Measurements from ENCODE around the gene GRIA1. TPM values are rescaled to one million over a fixed set of nuclear protein-coding genes. Genes with fewer than 3 reads are reported as not detected.
A peak's percentile ranks its signal among the peaks of the same experiment; 100 is the strongest.

GRIA1 gene
- total RNA-seq, 2 donors from 2014 or later = 1.2 TPM; not detected in 1

GRCh38 chr5:153818626-153819025 is 328.2 kb downstream of the GRIA1 start:
- Mint-ChIP-seq H3K4me1 (no peaks in the 10 kb centered on the region), H3K4me3 (no peak overlapping the region), H3K27ac (no peak overlapping the region), H3K9me3 (no peaks in the 10 kb centered on the region), H3K36me3 (ENCODE audit: low read depth) (no peaks in the 10 kb centered on the region), H3K27me3 (ENCODE audit: insufficient read depth) (peaks cover 67% of the 10 kb centered on the region)
- Histone ChIP-seq H3K27me3 (ENCODE audit: control insufficient read depth, insufficient read depth, low read length, poor library complexity, severe bottlenecking) (peaks cover 68% of the 10 kb centered on the region), H3K4me3 (ENCODE audit: low read length) (no peak overlapping the region), H3K9ac (ENCODE audit: extremely low read depth, low read length, poor library complexity, severe bottlenecking) (no peak overlapping the region), H3K4me1 (ENCODE audit: control insufficient read depth, insufficient read depth, low read length) (no peaks in the 10 kb centered on the region), H3K36me3 (ENCODE audit: control insufficient read depth, insufficient read depth, low read length) (no peaks in the 10 kb centered on the region), H3K27ac (ENCODE audit: low read depth, low read length) (no peak overlapping the region), H3K9me3 (ENCODE audit: control insufficient read depth, low read length) (no peaks in the 10 kb centered on the region)
- WGBS, 2 experiments (ENCODE audit: insufficient coverage in 1 of 2, insufficient read length in 1 of 2) = 93 to 94% methylated on average over 2 of the region's 2 CpGs
- no peak for TF ChIP-seq CTCF (conservative IDR thresholded peaks at IDR 0.05)
- no peak for DNase-seq

GRCh38 chr5:153823036-153823435 is 332.6 kb downstream of the GRIA1 start:
- peaks cover 4% of the 10 kb centered on the region for H3K4me1 ChIP-seq (ENCODE audit: control insufficient read depth, insufficient read depth, low read length)
- no peaks in the 10 kb centered on the region for H3K36me3 ChIP-seq (ENCODE audit: control insufficient read depth, insufficient read depth, low read length)
- DNase-seq = no peak
- H3K27me3 ChIP-seq (ENCODE audit: control insufficient read depth, insufficient read depth, low read length, poor library complexity, severe bottlenecking) = peaks cover 87% of the 10 kb centered on the region
- H3K27me3 Mint-ChIP-seq (ENCODE audit: insufficient read depth) = peaks cover 83% of the 10 kb centered on the region
- H3K9ac ChIP-seq (ENCODE audit: extremely low read depth, low read length, poor library complexity, severe bottlenecking) = no peak overlapping the region
- H3K36me3 Mint-ChIP-seq (ENCODE audit: low read depth) = no peaks in the 10 kb centered on the region
- no peak overlapping the region for H3K4me3 ChIP-seq (ENCODE audit: low read length)
- H3K27ac ChIP-seq (ENCODE audit: low read depth, low read length) = no peak overlapping the region
- no peaks in the 10 kb centered on the region for H3K9me3 ChIP-seq (ENCODE audit: control insufficient read depth, low read length)
- H3K27ac Mint-ChIP-seq = no peak overlapping the region
- TF ChIP-seq CTCF (conservative IDR thresholded peaks at IDR 0.05) = no peak
- no peaks in the 10 kb centered on the region for H3K9me3 Mint-ChIP-seq
- 57 to 93% methylated on average over 2 to 3 of the region's 3 CpGs for WGBS, 2 experiments (ENCODE audit: insufficient coverage in 1 of 2, insufficient read length in 1 of 2)
- H3K4me1 Mint-ChIP-seq = peaks cover 14% of the 10 kb centered on the region
- no peak overlapping the region for H3K4me3 Mint-ChIP-seq

- Histone ChIP-seq H3K9me3 (ENCODE audit: control insufficient read depth, low read length) (no peaks in the 10 kb centered on the region), H3K4me1 (ENCODE audit: control insufficient read depth, insufficient read depth, low read length) (peaks cover 4% of the 10 kb centered on the region), H3K27ac (ENCODE audit: low read depth, low read length) (no peak overlapping the region), H3K27me3 (ENCODE audit: control insufficient read depth, insufficient read depth, low read length, poor library complexity, severe bottlenecking) (peaks cover 87% of the 10 kb centered on the region), H3K4me3 (ENCODE audit: low read length) (no peak overlapping the region), H3K9ac (ENCODE audit: extremely low read depth, low read length, poor library complexity, severe bottlenecking) (no peak overlapping the region), H3K36me3 (ENCODE audit: control insufficient read depth, insufficient read depth, low read length) (no peaks in the 10 kb centered on the region)
- Mint-ChIP-seq H3K36me3 (ENCODE audit: low read depth) (no peaks in the 10 kb centered on the region), H3K4me3 (no peak overlapping the region), H3K9me3 (no peaks in the 10 kb centered on the region), H3K27me3 (ENCODE audit: insufficient read depth) (peaks cover 83% of the 10 kb centered on the region), H3K27ac (no peak overlapping the region), H3K4me1 (peaks cover 14% of the 10 kb centered on the region)
- TF ChIP-seq CTCF (conservative IDR thresholded peaks at IDR 0.05) = no peak
- WGBS, 2 experiments (ENCODE audit: insufficient coverage in 1 of 2, insufficient read length in 1 of 2) = 13 to 24% methylated on average over 5 to 6 of the region's 6 CpGs
- peak; percentile 97 for DNase-seq
Measured at GRCh38 chr5:153824909-153825308, 334.4 kb downstream of the GRIA1 start.

All from endodermal cell (in vitro differentiated cells).